HG03039 (cell line): ENCODE data around the gene PRSS50.

ENCODE experiments used
- ATAC-seq: cut with Tn5 transposase; IDR thresholded peaks from one replicate; pipeline ENCODE4 v1.9.1; 2021; ENCODE audit warnings: mild to moderate bottlenecking, moderate library complexity; ENCODE audit not compliant: unreplicated experiment

PRSS50 gene

DNA sequence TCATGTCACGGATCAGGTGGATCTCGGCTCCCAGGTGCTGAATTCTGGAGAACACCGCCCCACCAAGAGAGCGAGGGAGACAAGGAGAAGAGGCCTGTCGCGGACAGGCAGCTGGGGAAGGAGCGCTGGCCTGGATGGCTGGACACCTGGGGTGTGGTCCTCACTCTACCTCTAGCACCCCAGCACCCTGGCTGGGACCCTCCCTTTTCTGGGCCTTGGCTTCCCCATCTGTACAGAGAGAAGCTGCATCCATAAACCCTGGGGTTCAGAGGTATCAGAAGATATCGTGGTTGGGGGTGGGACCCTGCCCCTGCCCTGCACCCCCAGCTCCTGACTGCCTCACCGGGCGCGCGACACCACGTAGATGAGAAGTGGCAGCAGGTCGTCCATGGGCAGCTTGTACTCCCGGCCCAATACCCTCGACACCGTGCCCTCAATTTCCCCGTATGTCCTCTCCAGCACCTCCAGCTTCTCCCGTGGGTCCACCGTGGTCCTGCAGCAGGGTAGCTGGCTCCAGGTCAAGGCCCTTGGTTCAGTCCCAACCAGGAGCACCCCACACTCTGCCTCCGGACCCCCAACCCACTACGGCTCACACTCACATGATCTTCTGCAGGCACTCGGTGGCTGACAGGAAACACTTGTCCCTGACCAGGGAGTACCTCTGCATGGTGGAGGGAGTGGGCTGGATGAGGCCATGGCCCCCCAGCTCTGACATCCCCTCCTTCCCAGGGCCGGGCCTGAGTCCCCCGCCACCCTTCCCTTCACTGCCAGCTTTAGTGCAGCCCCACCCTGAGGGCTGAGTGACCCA, 45.9 kb downstream of the PRSS50 start:
- ATAC-seq, result no peak

GRCh38 chr3:46670891-46671427, 46.7 kb downstream of the PRSS50 start:
- ATAC-seq, result no peak

DNA sequence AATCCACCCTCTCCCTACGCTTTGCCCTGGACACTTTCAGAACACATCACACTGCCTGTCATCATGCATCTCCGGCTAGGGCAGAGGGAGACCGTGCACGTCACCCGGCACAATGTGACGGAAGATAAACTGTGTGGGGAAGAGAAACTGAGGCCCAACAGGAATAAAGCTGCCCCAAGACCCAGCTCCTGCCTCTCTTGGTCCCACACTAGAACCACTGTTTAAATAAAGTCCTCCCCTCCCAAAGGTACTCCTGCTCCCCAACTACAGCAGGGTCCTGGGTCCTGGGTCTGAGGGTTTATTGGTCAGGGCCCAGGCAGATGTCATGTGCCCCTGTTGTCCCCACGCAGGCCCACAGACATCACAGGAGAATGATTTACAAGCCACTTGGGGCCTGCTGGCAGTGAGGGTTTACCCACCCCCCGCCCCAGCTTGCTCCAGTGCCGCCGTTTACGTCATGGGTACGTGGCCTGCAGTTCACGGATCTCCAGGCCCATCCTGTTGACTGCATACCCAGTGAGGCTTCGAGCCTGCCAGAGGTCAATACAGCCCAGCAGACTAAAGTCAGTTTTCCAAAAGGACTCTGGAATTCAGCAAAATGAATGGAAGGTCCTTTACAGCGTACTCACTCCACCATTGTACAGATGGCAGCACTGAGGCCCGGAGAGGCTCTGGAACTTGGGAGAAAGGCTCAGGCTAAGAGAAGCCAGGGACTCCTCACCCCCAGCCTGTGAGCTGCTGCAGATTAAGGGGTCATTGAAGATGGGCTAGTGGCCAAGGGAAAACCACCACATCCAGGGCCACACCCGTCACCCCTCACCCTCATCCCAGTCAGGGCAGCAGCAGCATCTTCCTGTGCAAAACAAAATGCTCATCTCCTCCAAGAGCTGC, 47.4 kb downstream of the PRSS50 start:
- no peak for ATAC-seq

GRCh38 chr3:46669191-46669999, 48.3 kb downstream of the PRSS50 start:
- no peak for ATAC-seq

DNA sequence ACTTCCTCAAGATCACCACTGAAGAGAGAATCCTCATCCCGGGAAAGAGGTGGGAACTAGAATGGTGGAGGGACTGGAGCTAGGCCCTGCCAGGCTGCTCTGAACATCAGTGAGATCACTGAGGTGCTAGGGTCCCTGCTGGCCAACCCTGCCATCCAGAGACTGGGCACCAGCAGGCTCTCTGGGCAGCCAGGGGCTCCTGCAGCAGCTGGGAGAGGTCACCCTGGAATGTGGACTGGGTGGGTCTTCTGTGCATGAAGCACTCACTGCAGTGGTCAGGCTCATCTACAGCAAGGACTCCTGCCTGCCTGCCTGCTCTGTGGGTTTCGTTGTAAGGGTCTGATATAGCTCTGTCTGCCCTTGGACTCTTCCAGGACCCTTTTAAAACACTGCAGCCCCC, 49.1 kb downstream of the PRSS50 start:
- no peak for ATAC-seq

GRCh38 chr3:46668116-46668515, 49.6 kb downstream of the PRSS50 start:
- ATAC-seq, result no peak

DNA sequence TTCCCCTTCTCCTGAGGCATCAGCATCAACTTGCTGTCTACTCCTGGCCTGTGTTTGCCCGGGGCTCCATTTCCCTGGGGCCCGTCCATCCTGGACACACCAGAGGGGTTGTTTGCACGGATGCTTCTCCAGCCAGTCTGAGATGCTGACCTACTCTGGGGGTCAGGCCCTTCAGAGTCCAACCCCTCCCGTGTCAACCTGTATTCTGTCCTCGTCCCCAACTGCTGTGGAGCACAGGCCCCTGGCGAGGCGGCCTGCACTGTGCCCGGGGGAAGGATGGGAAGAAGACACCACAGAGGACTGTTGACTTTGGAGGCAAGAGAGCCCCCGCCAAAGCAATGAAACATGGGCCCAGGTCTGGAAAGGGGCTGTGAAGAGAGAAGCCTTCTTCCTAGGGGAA, 50.0 kb downstream of the PRSS50 start:
- ATAC-seq, result no peak

DNA sequence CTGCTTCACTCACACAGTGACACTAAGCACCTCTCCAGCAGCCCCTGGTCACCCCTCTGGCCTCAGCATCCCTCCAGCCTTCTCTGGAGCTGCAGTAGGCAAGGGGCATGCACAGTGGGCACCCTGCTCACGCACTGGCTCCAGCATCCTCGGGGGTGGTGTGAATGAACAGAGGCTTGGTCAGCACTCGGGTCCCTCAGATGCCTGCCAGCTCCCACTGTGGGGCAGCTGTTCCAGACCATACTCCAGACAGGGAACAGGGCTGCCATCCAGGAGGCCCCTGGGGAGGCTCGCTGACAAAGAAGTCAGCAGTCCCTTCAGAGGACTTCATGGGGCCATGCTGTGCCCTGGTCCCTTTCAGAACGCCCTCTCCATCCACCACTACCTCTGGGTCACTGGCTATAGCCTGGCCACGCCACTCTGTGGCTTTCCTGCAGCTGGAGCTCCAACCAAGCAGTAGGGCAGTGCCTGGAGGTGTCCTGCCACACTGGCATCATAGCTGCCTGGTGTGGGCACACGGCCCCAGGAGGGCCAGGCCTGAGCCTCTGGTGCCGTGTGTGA, 50.5 kb downstream of the PRSS50 start:
- no peak for ATAC-seq

DNA sequence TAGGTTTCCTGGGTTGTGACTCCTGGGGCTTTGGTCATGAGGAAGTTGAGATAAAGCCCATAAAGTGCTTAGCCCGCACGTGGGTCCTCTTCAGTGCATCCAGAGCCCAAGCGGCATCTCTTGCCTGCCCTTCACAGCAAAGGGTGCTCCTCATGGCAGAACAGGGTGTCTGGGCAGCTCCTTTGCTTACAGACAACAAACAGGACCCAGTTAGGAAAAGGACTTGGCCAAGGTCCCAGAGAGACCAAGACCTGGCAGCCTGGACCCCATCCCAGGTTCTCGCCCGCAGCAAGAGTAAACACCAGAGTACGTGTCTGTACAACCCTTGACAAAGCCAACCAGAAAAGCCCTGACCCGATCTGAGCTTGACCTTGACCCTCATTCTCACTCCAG, 51.2 kb downstream of the PRSS50 start:
- ATAC-seq, result no peak

DNA sequence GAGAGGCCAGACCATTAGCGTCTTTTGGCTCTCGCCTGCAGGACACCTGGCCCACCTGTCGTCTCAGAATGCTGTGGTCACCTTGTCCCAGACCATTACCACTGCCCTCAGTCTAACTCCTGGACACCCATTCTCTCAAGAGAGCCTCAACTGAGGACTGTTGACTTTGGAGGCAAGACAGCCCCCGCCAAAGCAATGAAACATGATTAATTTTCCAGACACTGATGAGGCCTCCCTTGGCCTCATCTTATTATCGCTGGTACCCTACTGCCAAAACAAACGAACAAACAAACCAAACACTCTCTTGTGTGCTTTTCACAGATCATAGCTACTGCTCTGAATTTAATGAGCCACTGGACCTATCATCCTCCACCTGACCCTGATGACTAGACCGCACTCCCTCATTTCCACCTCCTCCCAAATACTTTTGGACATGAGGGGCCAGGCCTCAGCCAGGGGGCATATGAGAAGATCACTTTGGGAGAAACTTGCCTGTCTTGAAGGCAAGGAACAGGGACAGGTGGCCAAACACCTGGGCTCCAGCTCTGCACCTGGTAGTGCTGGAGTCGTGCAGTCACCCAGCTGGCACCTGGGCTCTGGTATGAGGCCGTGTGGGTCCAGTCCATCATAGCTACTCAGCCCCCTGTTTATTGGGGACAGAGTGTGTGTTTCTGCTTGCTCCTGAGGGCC, 51.8 kb downstream of the PRSS50 start:
- ATAC-seq, result no peak

GRCh38 chr3:46664971-46665762, 52.5 kb downstream of the PRSS50 start:
- ATAC-seq, result no peak

- no peak for ATAC-seq
Observed at GRCh38 chr3:46664188-46664970, 53.3 kb downstream of the PRSS50 start.

GRCh38 chr3:46663591-46664135, 54.0 kb downstream of the PRSS50 start:
- ATAC-seq, result no peak

- ATAC-seq, result no peak
Observed at GRCh38 chr3:46662771-46663551, 54.7 kb downstream of the PRSS50 start.
